OCI-LY1 (cell line): ENCODE results near the gene SLC9A1.

ENCODE experiments used
- H2AFZ ChIP-seq: fragments of 200-600 bp; sonication (generic), shearing (Covaris generic); 2 replicates; pipeline ENCODE4 v1.6.0; 2014; ENCODE audit warnings: antibody characterized with exemption, mild to moderate bottlenecking, low read length
- H3F3A ChIP-seq: fragments of 200-600 bp; sonication (generic), shearing (Covaris generic); 2 replicates; pipeline ENCODE4 v1.6.0; 2014; ENCODE audit warnings: mild to moderate bottlenecking, antibody characterized with exemption, low read length, moderate library complexity; ENCODE audit not compliant: insufficient read depth
- H3K27ac ChIP-seq: fragments of 200-600 bp; sonication (generic); 2 replicates; pipeline ENCODE4 v1.5.1; 2014; ENCODE audit warnings: low read length, mixed run types, mild to moderate bottlenecking, low read depth; ENCODE audit not compliant: poor library complexity, severe bottlenecking
- H3K27me3 ChIP-seq: fragments of 200-600 bp; sonication (generic); 2 replicates; pipeline ENCODE4 v1.6.0; 2014; ENCODE audit warnings: antibody characterized with exemption, mild to moderate bottlenecking, low read length, moderate library complexity; ENCODE audit not compliant: insufficient read depth
- H3K36me3 ChIP-seq: fragments of 200-600 bp; sonication (generic); 2 replicates; pipeline ENCODE4 v1.6.1; 2014; ENCODE audit warnings: mild to moderate bottlenecking, antibody characterized with exemption, low read length, moderate library complexity, mixed read lengths; ENCODE audit not compliant: insufficient read depth
- H3K4me1 ChIP-seq: fragments of 200-600 bp; sonication (generic); 2 replicates; pipeline ENCODE4 v1.5.1; 2014; ENCODE audit warnings: mild to moderate bottlenecking, low read length, moderate library complexity; ENCODE audit not compliant: insufficient read depth, severe bottlenecking
- H3K4me2 ChIP-seq: fragments of 200-600 bp; sonication (generic), shearing (Covaris generic); 2 replicates; pipeline ENCODE4 v1.6.1; 2014; ENCODE audit warnings: low read length
- H3K4me3 ChIP-seq: fragments of 200-600 bp; sonication (generic); 2 replicates; pipeline ENCODE4 v1.5.1; 2014; ENCODE audit warnings: low read length, low read depth, mild to moderate bottlenecking, mixed read lengths; ENCODE audit not compliant: poor library complexity, severe bottlenecking
- H3K79me2 ChIP-seq: fragments of 200-600 bp; shearing (Covaris generic); 2 replicates; pipeline ENCODE4 v1.6.1; 2016; ENCODE audit warnings: mixed run types, low read length, mixed read lengths; ENCODE audit not compliant: insufficient read depth
- H3K9ac ChIP-seq: fragments of 200-600 bp; sonication (generic), shearing (Covaris generic); 2 replicates; pipeline ENCODE4 v1.6.1; 2014; ENCODE audit warnings: mild to moderate bottlenecking, low read length, mixed read lengths
- H3K9me2 ChIP-seq: fragments of 200-600 bp; sonication (generic), shearing (Covaris generic); 2 replicates; pipeline ENCODE4 v1.6.1; 2014; ENCODE audit warnings: low read depth, mild to moderate bottlenecking, low read length, mixed read lengths
- H3K9me3 ChIP-seq: fragments of 200-600 bp; shearing (Covaris generic); 2 replicates; pipeline ENCODE4 v1.6.1; 2014; ENCODE audit warnings: low read length, mixed read lengths
- H4K20me1 ChIP-seq: fragments of 200-600 bp; sonication (generic), shearing (Covaris generic); 2 replicates; pipeline ENCODE4 v1.6.0; 2016; ENCODE audit warnings: mild to moderate bottlenecking, low read length; ENCODE audit not compliant: insufficient read depth
- EZH2 ChIP-seq: fragments of 200-600 bp; sonication (generic), shearing (Covaris generic); IDR thresholded peaks from 2 replicates; pipeline ENCODE4 v1.8.0; 2017; ENCODE audit warnings: borderline replicate concordance, mixed run types, mild to moderate bottlenecking, antibody characterized with exemption, low read length, moderate library complexity, mixed read lengths
- TF ChIP-seq, protein P1 (sequence below): fragments of 200-600 bp; sonication (generic), shearing (Covaris generic); IDR thresholded peaks from 2 replicates; pipeline ENCODE4 v1.5.1; 2017; ENCODE audit warnings: mild to moderate bottlenecking, antibody characterized with exemption, low read length, moderate library complexity, mixed read lengths

SLC9A1 gene

DNA sequence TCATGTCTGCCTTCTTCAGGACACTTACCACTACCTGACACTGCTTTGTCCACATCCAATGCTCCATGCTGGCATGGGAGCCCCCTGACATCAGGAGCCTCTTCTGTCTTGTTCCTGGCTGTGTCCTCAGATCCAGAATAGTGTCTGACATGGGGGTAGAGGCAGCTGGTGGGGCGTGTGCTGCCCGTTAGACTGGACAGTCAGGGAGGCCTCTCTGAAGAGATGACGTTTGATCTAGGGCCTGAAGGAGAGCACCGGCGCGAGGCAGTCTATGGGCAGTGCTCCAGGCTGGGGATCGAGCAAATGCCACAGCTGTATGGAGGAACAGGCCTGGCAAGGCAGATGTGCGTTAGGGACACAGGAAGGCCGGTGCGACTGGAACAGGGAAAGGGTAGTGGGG lies 16.6 kb downstream of the SLC9A1 start:
- H3K36me3 ChIP-seq, result no peaks in the 10 kb centered on the region
- H3K27ac ChIP-seq, result peak overlapping the region; percentile 90
- no peak overlapping the region for H3K4me3 ChIP-seq
- H3K9ac ChIP-seq, result no peak overlapping the region
- no peaks in the 10 kb centered on the region for H3K79me2 ChIP-seq
- H3F3A ChIP-seq, result no peaks in the 10 kb centered on the region
- H4K20me1 ChIP-seq, result no peaks in the 10 kb centered on the region
- TF ChIP-seq, protein P1, sequence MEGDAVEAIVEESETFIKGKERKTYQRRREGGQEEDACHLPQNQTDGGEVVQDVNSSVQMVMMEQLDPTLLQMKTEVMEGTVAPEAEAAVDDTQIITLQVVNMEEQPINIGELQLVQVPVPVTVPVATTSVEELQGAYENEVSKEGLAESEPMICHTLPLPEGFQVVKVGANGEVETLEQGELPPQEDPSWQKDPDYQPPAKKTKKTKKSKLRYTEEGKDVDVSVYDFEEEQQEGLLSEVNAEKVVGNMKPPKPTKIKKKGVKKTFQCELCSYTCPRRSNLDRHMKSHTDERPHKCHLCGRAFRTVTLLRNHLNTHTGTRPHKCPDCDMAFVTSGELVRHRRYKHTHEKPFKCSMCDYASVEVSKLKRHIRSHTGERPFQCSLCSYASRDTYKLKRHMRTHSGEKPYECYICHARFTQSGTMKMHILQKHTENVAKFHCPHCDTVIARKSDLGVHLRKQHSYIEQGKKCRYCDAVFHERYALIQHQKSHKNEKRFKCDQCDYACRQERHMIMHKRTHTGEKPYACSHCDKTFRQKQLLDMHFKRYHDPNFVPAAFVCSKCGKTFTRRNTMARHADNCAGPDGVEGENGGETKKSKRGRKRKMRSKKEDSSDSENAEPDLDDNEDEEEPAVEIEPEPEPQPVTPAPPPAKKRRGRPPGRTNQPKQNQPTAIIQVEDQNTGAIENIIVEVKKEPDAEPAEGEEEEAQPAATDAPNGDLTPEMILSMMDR, result no peak
- TF ChIP-seq EZH2, result no peak
- no peaks in the 10 kb centered on the region for H3K9me2 ChIP-seq
- H3K27me3 ChIP-seq, result no peaks in the 10 kb centered on the region
- no peak overlapping the region for H3K4me2 ChIP-seq
- no peaks in the 10 kb centered on the region for H3K9me3 ChIP-seq
- H3K4me1 ChIP-seq, result peaks cover 63% of the 10 kb centered on the region
- H2AFZ ChIP-seq, result no peak overlapping the region

DNA sequence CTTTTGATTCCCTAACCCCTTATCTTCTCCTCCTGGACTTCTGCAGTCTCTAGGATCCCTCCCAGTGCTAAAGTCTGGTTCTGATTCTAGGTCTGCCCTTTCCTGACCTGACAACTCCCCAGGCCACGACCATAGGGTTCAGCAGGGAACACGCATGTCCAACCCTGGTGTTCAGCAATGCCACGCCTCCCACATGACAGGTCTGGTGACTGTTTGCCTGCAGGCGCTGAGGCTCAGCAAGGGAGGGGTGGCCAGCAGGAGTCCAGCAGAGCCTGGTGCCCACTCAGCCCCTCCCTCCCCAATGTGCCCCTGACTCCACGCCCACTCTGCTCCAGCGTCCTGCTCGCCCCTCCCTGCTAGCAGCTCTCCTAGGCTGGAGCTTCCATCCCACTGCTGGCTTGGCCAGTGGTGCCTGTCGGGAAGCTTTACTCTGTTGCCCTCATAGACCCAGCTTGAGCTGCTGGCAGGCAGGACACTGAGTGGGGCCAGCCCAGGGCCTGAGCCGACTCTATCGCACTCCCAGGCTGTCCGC lies 17.3 kb downstream of the SLC9A1 start:
- Histone ChIP-seq H4K20me1 (no peaks in the 10 kb centered on the region), H3F3A (no peaks in the 10 kb centered on the region), H2AFZ (no peak overlapping the region), H3K4me1 (peaks cover 63% of the 10 kb centered on the region), H3K9ac (peak overlapping the region; percentile 68), H3K27ac (peak overlapping the region; percentile 90), H3K9me2 (no peaks in the 10 kb centered on the region), H3K79me2 (no peaks in the 10 kb centered on the region), H3K4me2 (peak overlapping the region; percentile 66), H3K36me3 (no peaks in the 10 kb centered on the region), H3K4me3 (peak overlapping the region; percentile 47), H3K9me3 (no peaks in the 10 kb centered on the region), H3K27me3 (no peaks in the 10 kb centered on the region)
- TF ChIP-seq, protein P1, result no peak
- no peak for TF ChIP-seq EZH2

DNA sequence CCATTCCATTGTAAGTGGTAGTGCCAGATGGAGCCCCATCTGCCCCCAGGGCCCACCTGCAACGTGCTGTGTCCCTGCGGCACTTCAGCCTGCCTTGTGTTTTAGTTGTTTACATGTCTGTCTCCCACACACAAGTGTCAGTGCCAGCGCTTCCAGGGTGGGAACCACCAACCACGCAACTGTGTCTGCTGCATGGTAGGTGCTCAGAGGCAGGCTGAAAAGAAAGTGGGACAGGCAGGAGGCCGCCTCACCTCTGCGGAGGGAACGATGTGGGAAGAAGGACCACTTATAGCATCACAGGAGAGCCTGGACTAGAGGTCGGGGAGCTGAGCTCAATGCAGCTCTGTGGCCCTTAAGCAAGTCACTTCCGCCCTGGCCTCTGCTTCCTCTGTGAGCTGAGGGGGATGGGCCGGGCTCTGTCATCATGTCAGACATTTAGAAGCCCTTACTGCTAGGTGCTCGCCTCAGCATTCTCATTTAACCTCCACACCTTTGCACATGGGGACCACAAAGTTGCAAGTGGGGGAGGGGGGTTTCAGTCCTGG lies 17.9 kb downstream of the SLC9A1 start:
- Histone ChIP-seq H3K4me1 (peaks cover 63% of the 10 kb centered on the region), H3F3A (no peaks in the 10 kb centered on the region), H3K4me3 (peak overlapping the region; percentile 47), H3K36me3 (no peaks in the 10 kb centered on the region), H3K79me2 (no peaks in the 10 kb centered on the region), H3K27me3 (no peaks in the 10 kb centered on the region), H2AFZ (no peak overlapping the region), H3K9ac (peak overlapping the region; percentile 68), H3K27ac (peak overlapping the region; percentile 90), H3K9me3 (no peaks in the 10 kb centered on the region), H3K9me2 (no peaks in the 10 kb centered on the region), H4K20me1 (no peaks in the 10 kb centered on the region), H3K4me2 (peak overlapping the region; percentile 66)
- TF ChIP-seq EZH2, result no peak
- TF ChIP-seq, protein P1, result no peak
